ENCODE data around the gene IFT80. TPM values are rescaled to one million over a fixed set of nuclear protein-coding genes. Genes with fewer than 3 reads are reported as not detected.
A peak's percentile ranks its signal among the peaks of the same experiment; 100 is the strongest.

The IFT80 gene
- total and polyA plus RNA-seq, 9 of the 15 experiments (the other 6 are each of a cell fraction or from before 2014, with no cell fraction given) = 6.7 to 21.1 (median 16.4) TPM

GRCh38 chr3:160435095-160435494 lies 36.1 kb upstream of the IFT80 start (continued):
- TF ChIP-seq ZNF197 (CRISPR knock-in tag; IDR thresholded peaks at IDR 0.05; ENCODE audit: low read depth) (no peak), SUPT5H (IDR thresholded peaks at IDR 0.05) (peak; percentile 52; the same call in 1 of the 2 replicates), ZNF507 (tag; conservative IDR thresholded peaks at IDR 0.05) (no peak), POLR2B (IDR thresholded peaks at IDR 0.05; ENCODE audit: low read depth, partially characterized antibody) (peak; percentile 23), KDM2B (CRISPR knock-in tag; IDR thresholded peaks at IDR 0.05) (no peak), POLR2G (IDR thresholded peaks at IDR 0.05; ENCODE audit: low read depth, low read length) (peak; percentile 42; the same call in 1 of the 2 replicates), NUFIP1 (IDR thresholded peaks at IDR 0.05; ENCODE audit: partially characterized antibody) (no peak), TEAD4 (IDR thresholded peaks at IDR 0.05; ENCODE audit: low read length) (no peak), TEAD4 (CRISPR knock-in tag; IDR thresholded peaks at IDR 0.05; ENCODE audit: borderline replicate concordance) (no peak)
- TF ChIP-seq, protein P1, sequence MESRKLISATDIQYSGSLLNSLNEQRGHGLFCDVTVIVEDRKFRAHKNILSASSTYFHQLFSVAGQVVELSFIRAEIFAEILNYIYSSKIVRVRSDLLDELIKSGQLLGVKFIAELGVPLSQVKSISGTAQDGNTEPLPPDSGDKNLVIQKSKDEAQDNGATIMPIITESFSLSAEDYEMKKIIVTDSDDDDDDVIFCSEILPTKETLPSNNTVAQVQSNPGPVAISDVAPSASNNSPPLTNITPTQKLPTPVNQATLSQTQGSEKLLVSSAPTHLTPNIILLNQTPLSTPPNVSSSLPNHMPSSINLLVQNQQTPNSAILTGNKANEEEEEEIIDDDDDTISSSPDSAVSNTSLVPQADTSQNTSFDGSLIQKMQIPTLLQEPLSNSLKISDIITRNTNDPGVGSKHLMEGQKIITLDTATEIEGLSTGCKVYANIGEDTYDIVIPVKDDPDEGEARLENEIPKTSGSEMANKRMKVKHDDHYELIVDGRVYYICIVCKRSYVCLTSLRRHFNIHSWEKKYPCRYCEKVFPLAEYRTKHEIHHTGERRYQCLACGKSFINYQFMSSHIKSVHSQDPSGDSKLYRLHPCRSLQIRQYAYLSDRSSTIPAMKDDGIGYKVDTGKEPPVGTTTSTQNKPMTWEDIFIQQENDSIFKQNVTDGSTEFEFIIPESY (CRISPR knock-in tag; IDR thresholded peaks at IDR 0.05) = no peak

DNA sequence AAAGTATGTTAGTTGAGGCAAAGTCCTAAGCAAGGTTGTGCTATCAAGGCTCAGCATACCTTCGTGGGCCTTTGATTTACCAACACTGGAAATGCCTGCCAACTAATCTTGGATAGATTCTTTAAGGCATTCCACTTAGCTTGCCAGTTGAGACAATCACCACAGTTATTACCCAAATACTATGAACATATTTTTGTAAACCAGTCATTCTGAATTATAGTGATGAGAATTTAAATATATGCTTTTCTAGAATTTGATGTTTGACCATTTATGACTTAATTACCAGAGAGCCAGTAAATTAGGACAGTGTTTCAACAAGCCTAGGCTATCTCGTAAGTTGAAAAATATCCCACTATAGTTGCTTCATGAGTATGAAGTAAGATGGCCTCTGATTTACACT lies 35.0 kb upstream of the IFT80 start:
- H4K20me1 ChIP-seq (replicated peaks; ENCODE audit: control insufficient read depth, insufficient read depth, low read length) = 0 out of 2 replicates have a peak, but pooled peaks cover 4% of the 10 kb centered on the region
- ATAC-seq (peak; percentile 4; the same call in 2 of the 3 replicates), DNase-seq (ENCODE audit: extremely low read depth in 1 of 4, low spot score in 3 of 4) (no peak), FAIRE-seq (no peak)
- H3K27ac ChIP-seq (ENCODE audit: extremely low read depth, low read depth, low read length) = no peak overlapping the region
- ChIA-PET POLR2A (interaction anchor here (0.8 to 3.8 kb wide), 2 partner anchors 16 to 265 kb away, joined by 5 to 38 read pairs; partner anchors contain the start of gene TRIM59), CTCF (ENCODE audit: low intra/inter-chr PET ratio) (no interaction called here)
- peaks cover 96% of the 10 kb centered on the region for H3K36me3 ChIP-seq (ENCODE audit: control insufficient read depth, insufficient read depth, low read length)
- intact Hi-C loops (cut with micrococcal nuclease) (no loop called here), in situ Hi-C loops (cut with MboI) (no loop called here)
- no peaks in the 10 kb centered on the region for H3K9me3 ChIP-seq (replicated peaks; ENCODE audit: control insufficient read depth, insufficient read depth, low read depth, low read length)
- no peak overlapping the region for H3K4me2 ChIP-seq (ENCODE audit: insufficient read depth, low read length)
- no peaks in the 10 kb centered on the region for H3K27me3 ChIP-seq (ENCODE audit: control insufficient read depth in 2 of 2, insufficient read depth in 2 of 2, low read length in 2 of 2)
- 63% methylated on average over 2 of the region's 2 CpGs for WGBS (ENCODE audit: insufficient coverage, low coverage, missing lambda C conversion rate)
- no peak overlapping the region for H3K4me3 ChIP-seq
- H3K9ac ChIP-seq (ENCODE audit: insufficient read depth in 1 of 2, low read depth in 2 of 2, low read length in 2 of 2) = no peak overlapping the region
- peaks cover 67% of the 10 kb centered on the region for H3K79me2 ChIP-seq (ENCODE audit: control insufficient read depth, insufficient read depth, low read length)
- no TSS peak for BruUV-seq (replicated peaks)
- no peaks in the 10 kb centered on the region for H3K9me1 ChIP-seq (ENCODE audit: control insufficient read depth, insufficient read depth, low read length)
- peaks cover 2 to 3% of the 10 kb centered on the region in 2 experiments; a peak in 2 of 5 replicates for H3K4me1 ChIP-seq (replicated peaks in 1 of 2; ENCODE audit: control insufficient read depth in 2 of 2, insufficient read depth in 2 of 2, low read length in 2 of 2)
- no peak overlapping the region for H2AFZ ChIP-seq (ENCODE audit: low read depth, low read length)
- TF ChIP-seq KAT7 (CRISPR knock-in tag; IDR thresholded peaks at IDR 0.05; ENCODE audit: borderline replicate concordance) (no peak), CBX3 (IDR thresholded peaks at IDR 0.05; ENCODE audit: borderline replicate concordance in 1 of 2, low read length in 2 of 2) (no peak), ZNF212 (CRISPR knock-in tag; IDR thresholded peaks at IDR 0.05) (no peak), POLR2A (conservative IDR thresholded peaks at IDR 0.05) (peak; percentile 41; the same call in 1 of the 2 replicates), XRCC3 (IDR thresholded peaks at IDR 0.05) (no peak), DACH1 (IDR thresholded peaks at IDR 0.05; ENCODE audit: partially characterized antibody) (no peak)
- TF ChIP-seq, protein P2, sequence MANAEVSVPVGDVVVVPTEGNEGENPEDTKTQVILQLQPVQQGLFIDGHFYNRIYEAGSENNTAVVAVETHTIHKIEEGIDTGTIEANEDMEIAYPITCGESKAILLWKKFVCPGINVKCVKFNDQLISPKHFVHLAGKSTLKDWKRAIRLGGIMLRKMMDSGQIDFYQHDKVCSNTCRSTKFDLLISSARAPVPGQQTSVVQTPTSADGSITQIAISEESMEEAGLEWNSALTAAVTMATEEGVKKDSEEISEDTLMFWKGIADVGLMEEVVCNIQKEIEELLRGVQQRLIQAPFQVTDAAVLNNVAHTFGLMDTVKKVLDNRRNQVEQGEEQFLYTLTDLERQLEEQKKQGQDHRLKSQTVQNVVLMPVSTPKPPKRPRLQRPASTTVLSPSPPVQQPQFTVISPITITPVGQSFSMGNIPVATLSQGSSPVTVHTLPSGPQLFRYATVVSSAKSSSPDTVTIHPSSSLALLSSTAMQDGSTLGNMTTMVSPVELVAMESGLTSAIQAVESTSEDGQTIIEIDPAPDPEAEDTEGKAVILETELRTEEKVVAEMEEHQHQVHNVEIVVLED (CRISPR knock-in tag; IDR thresholded peaks at IDR 0.05) = no peak
- TF ChIP-seq, protein P3, sequence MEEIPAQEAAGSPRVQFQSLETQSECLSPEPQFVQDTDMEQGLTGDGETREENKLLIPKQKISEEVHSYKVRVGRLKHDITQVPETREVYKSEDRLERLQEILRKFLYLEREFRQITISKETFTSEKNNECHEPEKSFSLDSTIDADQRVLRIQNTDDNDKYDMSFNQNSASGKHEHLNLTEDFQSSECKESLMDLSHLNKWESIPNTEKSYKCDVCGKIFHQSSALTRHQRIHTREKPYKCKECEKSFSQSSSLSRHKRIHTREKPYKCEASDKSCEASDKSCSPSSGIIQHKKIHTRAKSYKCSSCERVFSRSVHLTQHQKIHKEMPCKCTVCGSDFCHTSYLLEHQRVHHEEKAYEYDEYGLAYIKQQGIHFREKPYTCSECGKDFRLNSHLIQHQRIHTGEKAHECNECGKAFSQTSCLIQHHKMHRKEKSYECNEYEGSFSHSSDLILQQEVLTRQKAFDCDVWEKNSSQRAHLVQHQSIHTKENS (CRISPR knock-in tag; IDR thresholded peaks at IDR 0.05) = no peak

Data from K562 (cell line).